Omental fat pad (tissue), 4 donors: ENCODE measurements around the gene CALCR. TPM values are rescaled to one million over a fixed set of nuclear protein-coding genes. Genes with fewer than 3 reads are reported as not detected.
"Not testable (repeated sequence)": the region's sequence is repeated elsewhere in the genome, so short reads cannot be mapped to it uniquely, and the experiment has no call there.

Source experiments
- ATAC-seq: fragments of 150-250 bp; one replicate; pipeline ENCODE4 v1.9.1; 2016; ENCODE audit warnings: mild to moderate bottlenecking, moderate library complexity; ENCODE audit not compliant: low FRiP score
- DNase-seq: peaks from one replicate; pipeline ENCODE4 v3.0.0-alpha.2; 2019; ENCODE audit warnings: low spot score
- total RNA-seq, 4 donors: library from RNA; depleted of rRNA; stranded (reverse); fragments of >200 nt; gene quantifications; one replicate each; pipeline ENCODE4 v1.1.0, GENCODE V29; 2016
- TF ChIP-seq, protein P1 (sequence below), 3 donors: fragments of 450-650 bp; IDR thresholded peaks; one replicate each; pipeline ENCODE4 v1.5.1; 2016 to 2017; ENCODE audit warnings: antibody characterized with exemption in 3 of 3, mild to moderate bottlenecking in 3 of 3, moderate library complexity in 2 of 3

Gene CALCR
- total RNA-seq, 4 donors from 2014 or later: 0.24 to 0.50 (median 0.28) TPM; not detected in 1

DNA sequence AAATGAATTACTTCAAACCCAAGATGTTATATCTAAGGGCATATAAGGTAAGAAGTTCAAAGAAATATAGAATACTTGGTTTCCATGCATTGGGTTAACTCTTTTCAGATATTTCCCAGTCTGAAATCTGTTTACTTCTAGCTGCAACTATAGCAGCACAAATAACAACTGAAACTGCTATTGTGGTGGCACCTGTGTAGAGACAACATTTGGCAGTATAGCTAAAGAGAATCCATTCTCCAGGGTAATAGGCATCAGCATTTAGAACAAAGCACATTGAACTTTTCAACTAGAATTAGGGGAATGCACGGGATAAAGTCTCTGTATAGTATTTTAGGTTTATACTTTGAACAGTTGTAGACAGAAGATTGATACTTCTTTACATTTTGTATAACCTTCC lies 19.7 kb upstream of the CALCR start:
- TF ChIP-seq, protein P1, sequence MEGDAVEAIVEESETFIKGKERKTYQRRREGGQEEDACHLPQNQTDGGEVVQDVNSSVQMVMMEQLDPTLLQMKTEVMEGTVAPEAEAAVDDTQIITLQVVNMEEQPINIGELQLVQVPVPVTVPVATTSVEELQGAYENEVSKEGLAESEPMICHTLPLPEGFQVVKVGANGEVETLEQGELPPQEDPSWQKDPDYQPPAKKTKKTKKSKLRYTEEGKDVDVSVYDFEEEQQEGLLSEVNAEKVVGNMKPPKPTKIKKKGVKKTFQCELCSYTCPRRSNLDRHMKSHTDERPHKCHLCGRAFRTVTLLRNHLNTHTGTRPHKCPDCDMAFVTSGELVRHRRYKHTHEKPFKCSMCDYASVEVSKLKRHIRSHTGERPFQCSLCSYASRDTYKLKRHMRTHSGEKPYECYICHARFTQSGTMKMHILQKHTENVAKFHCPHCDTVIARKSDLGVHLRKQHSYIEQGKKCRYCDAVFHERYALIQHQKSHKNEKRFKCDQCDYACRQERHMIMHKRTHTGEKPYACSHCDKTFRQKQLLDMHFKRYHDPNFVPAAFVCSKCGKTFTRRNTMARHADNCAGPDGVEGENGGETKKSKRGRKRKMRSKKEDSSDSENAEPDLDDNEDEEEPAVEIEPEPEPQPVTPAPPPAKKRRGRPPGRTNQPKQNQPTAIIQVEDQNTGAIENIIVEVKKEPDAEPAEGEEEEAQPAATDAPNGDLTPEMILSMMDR (IDR thresholded peaks at IDR 0.05): no peak
- DNase-seq (no peak), ATAC-seq (no peak)

DNA sequence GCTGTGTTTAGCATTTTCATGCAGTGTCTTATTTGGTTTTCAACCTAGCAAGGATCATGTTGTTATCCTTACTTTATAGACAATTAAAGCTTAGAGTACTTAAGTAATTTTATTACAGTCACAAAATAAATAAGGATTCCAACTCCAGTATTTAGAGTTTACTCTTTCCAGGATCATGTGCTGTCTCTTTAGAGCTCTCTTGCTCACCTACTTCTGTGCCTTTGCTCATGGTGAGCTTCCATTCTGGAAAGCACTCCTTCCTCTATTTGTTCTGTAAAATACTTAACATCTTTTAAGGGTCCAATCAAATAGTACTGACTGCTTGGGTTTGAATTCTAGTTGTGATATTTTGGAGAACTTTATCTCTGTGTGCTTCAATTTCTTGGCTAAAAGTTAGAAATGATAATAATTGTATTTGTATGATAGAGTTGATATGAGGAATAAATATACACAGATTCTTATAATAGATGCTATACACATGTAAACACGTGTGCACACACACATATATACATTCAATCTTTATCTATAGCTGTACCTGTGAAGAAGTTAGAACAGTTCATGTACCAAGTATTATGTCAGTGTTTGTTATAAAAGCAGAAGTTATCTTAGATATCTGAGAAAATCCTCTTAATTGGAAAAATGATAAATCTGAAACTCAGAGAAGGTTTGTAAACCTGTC lies 18.2 kb upstream of the CALCR start:
- no peak for DNase-seq
- no peak for ATAC-seq
- TF ChIP-seq, protein P1 (IDR thresholded peaks at IDR 0.05): no peak

GRCh38 chr7:93591224-93592050 lies 16.9 kb upstream of the CALCR start:
- not testable (repeated sequence) for ATAC-seq, DNase-seq

- not testable (repeated sequence) for ATAC-seq, DNase-seq
Observed at GRCh38 chr7:93586479-93586865, 11.9 kb upstream of the CALCR start.

DNA sequence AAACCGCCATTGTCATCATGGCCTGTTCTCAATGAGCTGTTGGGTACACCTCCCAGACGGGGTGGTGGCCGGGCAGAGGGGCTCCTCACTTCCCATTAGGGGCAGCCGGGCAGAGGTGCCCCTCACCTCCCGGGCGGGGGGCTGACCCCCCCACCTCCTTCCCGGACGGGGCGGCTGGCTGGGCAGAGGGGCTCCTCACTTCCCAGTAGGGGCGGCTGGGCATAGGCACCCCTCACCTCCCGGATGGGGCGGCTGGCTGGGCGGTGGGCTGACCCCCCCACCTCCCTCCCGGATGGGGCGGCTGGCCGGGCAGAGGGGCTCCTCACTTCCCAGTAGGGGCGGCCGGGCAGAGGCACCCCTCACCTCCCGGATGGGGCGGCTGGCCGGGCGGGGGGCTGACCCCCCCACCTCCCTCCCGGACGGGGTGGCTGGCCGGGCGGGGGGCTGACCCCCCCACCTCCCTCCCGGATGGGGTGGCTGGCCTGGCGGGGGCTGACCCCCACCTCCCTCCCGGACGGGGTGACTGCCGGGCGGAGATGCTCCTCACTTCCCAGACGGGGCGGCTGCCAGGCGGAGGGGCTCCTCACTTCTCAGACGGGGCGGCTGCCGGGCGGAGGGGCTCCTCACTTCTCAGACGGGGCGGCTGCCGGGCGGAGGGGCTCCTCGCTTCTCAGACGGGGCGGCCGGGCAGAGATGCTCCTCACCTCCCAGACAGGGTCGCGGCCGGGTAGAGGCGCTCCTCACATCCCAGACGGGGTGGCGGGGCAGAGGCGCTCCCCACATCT lies 11.4 kb upstream of the CALCR start:
- not testable (repeated sequence) for ATAC-seq, DNase-seq

GRCh38 chr7:93579431-93579830 lies 4.9 kb upstream of the CALCR start:
- TF ChIP-seq, protein P1 (IDR thresholded peaks at IDR 0.05): no peak
- DNase-seq: no peak
- ATAC-seq: no peak

GRCh38 chr7:93578762-93579161 lies 4.2 kb upstream of the CALCR start:
- DNase-seq: no peak
- TF ChIP-seq, protein P1 (IDR thresholded peaks at IDR 0.05): no peak
- no peak for ATAC-seq

GRCh38 chr7:93575555-93576399 lies 1.3 kb upstream of the CALCR start:
- TF ChIP-seq, protein P1 (IDR thresholded peaks at IDR 0.05): no peak
- peak; percentile 32 for ATAC-seq
- DNase-seq: no peak
